OCI-LY7 (cell line): ENCODE data around the gene CEP126.
"Not testable (repeated sequence)": the region's sequence is repeated elsewhere in the genome, so short reads cannot be mapped to it uniquely, and the experiment has no call there.

Experiments used
- EZH2phosphoT487 ChIP-seq: fragments of 200-600 bp; sonication (generic); IDR thresholded peaks from 2 replicates; pipeline ENCODE4 v1.6.1; 2018; ENCODE audit warnings: low read depth, borderline replicate concordance, mild to moderate bottlenecking, mixed run types, antibody characterized with exemption, low read length, moderate library complexity, mixed read lengths
- TF ChIP-seq, protein P1 (sequence below): fragments of 200-600 bp; sonication (generic); conservative IDR thresholded peaks from 2 replicates; pipeline ENCODE4 v1.5.1; 2014; ENCODE audit warnings: mild to moderate bottlenecking, antibody characterized with exemption, low read length, moderate library complexity, mixed read lengths

GRCh38 chr11:101964200-101964599 lies 49.4 kb downstream of the CEP126 start:
- TF ChIP-seq, protein P1, sequence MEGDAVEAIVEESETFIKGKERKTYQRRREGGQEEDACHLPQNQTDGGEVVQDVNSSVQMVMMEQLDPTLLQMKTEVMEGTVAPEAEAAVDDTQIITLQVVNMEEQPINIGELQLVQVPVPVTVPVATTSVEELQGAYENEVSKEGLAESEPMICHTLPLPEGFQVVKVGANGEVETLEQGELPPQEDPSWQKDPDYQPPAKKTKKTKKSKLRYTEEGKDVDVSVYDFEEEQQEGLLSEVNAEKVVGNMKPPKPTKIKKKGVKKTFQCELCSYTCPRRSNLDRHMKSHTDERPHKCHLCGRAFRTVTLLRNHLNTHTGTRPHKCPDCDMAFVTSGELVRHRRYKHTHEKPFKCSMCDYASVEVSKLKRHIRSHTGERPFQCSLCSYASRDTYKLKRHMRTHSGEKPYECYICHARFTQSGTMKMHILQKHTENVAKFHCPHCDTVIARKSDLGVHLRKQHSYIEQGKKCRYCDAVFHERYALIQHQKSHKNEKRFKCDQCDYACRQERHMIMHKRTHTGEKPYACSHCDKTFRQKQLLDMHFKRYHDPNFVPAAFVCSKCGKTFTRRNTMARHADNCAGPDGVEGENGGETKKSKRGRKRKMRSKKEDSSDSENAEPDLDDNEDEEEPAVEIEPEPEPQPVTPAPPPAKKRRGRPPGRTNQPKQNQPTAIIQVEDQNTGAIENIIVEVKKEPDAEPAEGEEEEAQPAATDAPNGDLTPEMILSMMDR: not testable (repeated sequence)
- not testable (repeated sequence) for TF ChIP-seq EZH2phosphoT487
